Measurements from ENCODE around the gene ZFPL1. TPM values are rescaled to one million over a fixed set of nuclear protein-coding genes. Genes with fewer than 3 reads are reported as not detected.

ZFPL1 gene
- total and polyA plus RNA-seq, 10 of the 15 experiments (the other 5 are each of a cell fraction or from before 2014, with no cell fraction given) = 2.2 to 37.8 (median 27.0) TPM

DNA sequence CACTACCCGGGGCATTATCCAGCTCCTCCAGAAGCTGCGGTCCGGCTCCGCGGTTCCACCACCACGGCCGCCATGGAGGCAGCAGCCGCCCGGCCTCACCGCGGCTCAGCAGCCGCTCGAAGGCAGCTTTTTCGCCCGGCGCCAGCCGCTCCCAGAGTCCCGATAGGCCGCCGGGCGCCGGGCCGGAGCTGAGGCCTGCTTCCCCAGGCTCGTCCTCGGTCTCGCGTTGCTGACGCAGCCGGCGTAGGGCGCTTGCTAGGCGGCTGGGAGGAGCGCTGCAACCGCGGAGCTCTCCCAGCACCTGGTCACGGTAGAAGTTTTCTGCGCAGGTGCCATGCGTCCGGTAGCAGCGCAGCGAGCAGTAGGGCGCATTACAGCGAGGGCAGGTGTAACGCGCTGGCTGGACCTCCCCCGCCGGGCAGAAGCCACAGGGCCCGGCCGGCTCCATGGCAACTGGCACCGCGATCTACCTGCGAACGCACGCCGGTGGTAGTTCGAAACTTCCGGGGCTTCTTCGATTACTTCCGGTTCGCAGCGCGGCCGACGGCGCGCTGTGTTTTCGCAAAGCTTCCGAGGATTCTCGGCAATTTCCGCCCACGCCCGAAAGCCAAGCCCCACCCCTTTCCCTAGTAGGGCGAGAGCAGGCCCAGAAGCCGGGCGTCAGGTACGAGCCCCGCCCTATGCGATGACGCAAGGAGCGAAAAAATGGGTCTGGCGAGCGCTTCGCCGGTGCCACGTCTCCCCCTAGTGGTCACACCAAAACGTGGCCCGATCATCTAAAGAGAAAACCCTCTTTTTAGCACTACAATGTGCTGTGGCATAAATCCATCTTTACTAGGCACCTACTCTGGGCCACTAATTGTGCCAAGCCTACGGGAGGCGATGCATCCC, 33.4 kb downstream of the ZFPL1 start, which contains the start of gene ZNHIT2 (continued):
- TF ChIP-seq, protein P1, sequence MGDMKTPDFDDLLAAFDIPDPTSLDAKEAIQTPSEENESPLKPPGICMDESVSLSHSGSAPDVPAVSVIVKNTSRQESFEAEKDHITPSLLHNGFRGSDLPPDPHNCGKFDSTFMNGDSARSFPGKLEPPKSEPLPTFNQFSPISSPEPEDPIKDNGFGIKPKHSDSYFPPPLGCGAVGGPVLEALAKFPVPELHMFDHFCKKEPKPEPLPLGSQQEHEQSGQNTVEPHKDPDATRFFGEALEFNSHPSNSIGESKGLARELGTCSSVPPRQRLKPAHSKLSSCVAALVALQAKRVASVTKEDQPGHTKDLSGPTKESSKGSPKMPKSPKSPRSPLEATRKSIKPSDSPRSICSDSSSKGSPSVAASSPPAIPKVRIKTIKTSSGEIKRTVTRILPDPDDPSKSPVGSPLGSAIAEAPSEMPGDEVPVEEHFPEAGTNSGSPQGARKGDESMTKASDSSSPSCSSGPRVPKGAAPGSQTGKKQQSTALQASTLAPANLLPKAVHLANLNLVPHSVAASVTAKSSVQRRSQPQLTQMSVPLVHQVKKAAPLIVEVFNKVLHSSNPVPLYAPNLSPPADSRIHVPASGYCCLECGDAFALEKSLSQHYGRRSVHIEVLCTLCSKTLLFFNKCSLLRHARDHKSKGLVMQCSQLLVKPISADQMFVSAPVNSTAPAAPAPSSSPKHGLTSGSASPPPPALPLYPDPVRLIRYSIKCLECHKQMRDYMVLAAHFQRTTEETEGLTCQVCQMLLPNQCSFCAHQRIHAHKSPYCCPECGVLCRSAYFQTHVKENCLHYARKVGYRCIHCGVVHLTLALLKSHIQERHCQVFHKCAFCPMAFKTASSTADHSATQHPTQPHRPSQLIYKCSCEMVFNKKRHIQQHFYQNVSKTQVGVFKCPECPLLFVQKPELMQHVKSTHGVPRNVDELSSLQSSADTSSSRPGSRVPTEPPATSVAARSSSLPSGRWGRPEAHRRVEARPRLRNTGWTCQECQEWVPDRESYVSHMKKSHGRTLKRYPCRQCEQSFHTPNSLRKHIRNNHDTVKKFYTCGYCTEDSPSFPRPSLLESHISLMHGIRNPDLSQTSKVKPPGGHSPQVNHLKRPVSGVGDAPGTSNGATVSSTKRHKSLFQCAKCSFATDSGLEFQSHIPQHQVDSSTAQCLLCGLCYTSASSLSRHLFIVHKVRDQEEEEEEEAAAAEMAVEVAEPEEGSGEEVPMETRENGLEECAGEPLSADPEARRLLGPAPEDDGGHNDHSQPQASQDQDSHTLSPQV (IDR thresholded peaks at IDR 0.05) = no peak
- TF ChIP-seq YBX1 (IDR thresholded peaks at IDR 0.05) (no peak), EP300 (IDR thresholded peaks at IDR 0.05; ENCODE audit: borderline replicate concordance in 1 of 2, control insufficient read depth in 1 of 2, low read depth in 2 of 2, low read length in 2 of 2) (no peak), ZNF207 (IDR thresholded peaks at IDR 0.05; ENCODE audit: borderline replicate concordance) (peak; percentile 81; the same call in 1 of the 2 replicates), BMI1 (IDR thresholded peaks at IDR 0.05; ENCODE audit: borderline replicate concordance) (peak; percentile 91), NR2C2 (IDR thresholded peaks at IDR 0.05; ENCODE audit: borderline replicate concordance, control insufficient read depth, insufficient read length, low read depth) (peak; percentile 79), STAT3 (IDR thresholded peaks at IDR 0.05; ENCODE audit: low read depth, low read length) (no peak), PAX8 (IDR thresholded peaks at IDR 0.05) (no peak), ASH2L (IDR thresholded peaks at IDR 0.05; ENCODE audit: borderline replicate concordance, low read depth) (no peak), TAF1 (IDR thresholded peaks at IDR 0.05; ENCODE audit: borderline replicate concordance, low read depth, low read length) (0 out of 2 replicates have a peak, but pooled peaks have one; percentile 43), NFYA (IDR thresholded peaks at IDR 0.05; ENCODE audit: borderline replicate concordance, low read depth, low read length) (no peak), KAT2A (conservative IDR thresholded peaks at IDR 0.05; ENCODE audit: control insufficient read depth, low read depth, low read length) (no peak)
- TF ChIP-seq, protein P2, sequence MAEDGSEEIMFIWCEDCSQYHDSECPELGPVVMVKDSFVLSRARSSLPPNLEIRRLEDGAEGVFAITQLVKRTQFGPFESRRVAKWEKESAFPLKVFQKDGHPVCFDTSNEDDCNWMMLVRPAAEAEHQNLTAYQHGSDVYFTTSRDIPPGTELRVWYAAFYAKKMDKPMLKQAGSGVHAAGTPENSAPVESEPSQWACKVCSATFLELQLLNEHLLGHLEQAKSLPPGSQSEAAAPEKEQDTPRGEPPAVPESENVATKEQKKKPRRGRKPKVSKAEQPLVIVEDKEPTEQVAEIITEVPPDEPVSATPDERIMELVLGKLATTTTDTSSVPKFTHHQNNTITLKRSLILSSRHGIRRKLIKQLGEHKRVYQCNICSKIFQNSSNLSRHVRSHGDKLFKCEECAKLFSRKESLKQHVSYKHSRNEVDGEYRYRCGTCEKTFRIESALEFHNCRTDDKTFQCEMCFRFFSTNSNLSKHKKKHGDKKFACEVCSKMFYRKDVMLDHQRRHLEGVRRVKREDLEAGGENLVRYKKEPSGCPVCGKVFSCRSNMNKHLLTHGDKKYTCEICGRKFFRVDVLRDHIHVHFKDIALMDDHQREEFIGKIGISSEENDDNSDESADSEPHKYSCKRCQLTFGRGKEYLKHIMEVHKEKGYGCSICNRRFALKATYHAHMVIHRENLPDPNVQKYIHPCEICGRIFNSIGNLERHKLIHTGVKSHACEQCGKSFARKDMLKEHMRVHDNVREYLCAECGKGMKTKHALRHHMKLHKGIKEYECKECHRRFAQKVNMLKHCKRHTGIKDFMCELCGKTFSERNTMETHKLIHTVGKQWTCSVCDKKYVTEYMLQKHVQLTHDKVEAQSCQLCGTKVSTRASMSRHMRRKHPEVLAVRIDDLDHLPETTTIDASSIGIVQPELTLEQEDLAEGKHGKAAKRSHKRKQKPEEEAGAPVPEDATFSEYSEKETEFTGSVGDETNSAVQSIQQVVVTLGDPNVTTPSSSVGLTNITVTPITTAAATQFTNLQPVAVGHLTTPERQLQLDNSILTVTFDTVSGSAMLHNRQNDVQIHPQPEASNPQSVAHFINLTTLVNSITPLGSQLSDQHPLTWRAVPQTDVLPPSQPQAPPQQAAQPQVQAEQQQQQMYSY (CRISPR knock-in tag; IDR thresholded peaks at IDR 0.05) = no peak
- TF ChIP-seq, protein P3, sequence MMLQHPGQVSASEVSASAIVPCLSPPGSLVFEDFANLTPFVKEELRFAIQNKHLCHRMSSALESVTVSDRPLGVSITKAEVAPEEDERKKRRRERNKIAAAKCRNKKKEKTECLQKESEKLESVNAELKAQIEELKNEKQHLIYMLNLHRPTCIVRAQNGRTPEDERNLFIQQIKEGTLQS (IDR thresholded peaks at IDR 0.05; ENCODE audit: borderline replicate concordance, extremely low read depth, low read depth, low read length) = no peak
- TF ChIP-seq, protein P4, sequence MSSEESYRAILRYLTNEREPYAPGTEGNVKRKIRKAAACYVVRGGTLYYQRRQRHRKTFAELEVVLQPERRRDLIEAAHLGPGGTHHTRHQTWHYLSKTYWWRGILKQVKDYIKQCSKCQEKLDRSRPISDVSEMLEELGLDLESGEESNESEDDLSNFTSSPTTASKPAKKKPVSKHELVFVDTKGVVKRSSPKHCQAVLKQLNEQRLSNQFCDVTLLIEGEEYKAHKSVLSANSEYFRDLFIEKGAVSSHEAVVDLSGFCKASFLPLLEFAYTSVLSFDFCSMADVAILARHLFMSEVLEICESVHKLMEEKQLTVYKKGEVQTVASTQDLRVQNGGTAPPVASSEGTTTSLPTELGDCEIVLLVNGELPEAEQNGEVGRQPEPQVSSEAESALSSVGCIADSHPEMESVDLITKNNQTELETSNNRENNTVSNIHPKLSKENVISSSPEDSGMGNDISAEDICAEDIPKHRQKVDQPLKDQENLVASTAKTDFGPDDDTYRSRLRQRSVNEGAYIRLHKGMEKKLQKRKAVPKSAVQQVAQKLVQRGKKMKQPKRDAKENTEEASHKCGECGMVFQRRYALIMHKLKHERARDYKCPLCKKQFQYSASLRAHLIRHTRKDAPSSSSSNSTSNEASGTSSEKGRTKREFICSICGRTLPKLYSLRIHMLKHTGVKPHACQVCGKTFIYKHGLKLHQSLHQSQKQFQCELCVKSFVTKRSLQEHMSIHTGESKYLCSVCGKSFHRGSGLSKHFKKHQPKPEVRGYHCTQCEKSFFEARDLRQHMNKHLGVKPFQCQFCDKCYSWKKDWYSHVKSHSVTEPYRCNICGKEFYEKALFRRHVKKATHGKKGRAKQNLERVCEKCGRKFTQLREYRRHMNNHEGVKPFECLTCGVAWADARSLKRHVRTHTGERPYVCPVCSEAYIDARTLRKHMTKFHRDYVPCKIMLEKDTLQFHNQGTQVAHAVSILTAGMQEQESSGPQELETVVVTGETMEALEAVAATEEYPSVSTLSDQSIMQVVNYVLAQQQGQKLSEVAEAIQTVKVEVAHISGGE (CRISPR knock-in tag; IDR thresholded peaks at IDR 0.05) = 0 out of 2 replicates have a peak, but pooled peaks have one; percentile 32

Data from GM12878 (cell line).